SK-N-SH (cell line): ENCODE measurements around the gene BUD23.
A peak's percentile ranks its signal among the peaks of the same experiment; 100 is the strongest.

ENCODE experiments used
- CTCF ChIP-seq: fragments of 200-600 bp; sonication (generic); IDR thresholded peaks from 2 replicates; pipeline ENCODE4 v1.6.1; 2017; ENCODE audit warnings: antibody characterized with exemption, mild to moderate bottlenecking, moderate library complexity
- EZH2phosphoT487 ChIP-seq: fragments of 200-600 bp; sonication (generic); IDR thresholded peaks from 2 replicates; pipeline ENCODE4 v1.6.1; 2017; ENCODE audit warnings: low read depth, mixed run types, mild to moderate bottlenecking, antibody characterized with exemption, moderate library complexity, borderline replicate concordance
- FOSL2 ChIP-seq: IDR thresholded peaks from 2 replicates; pipeline ENCODE4 v1.4.0; 2012; ENCODE audit warnings: low read depth, mild to moderate bottlenecking, moderate library complexity, borderline replicate concordance
- GABPA ChIP-seq: IDR thresholded peaks from 2 replicates; pipeline ENCODE4 v1.4.0; 2012; ENCODE audit warnings: low read depth, mild to moderate bottlenecking
- POLR2AphosphoS5 ChIP-seq: IDR thresholded peaks from 2 replicates; pipeline ENCODE4 v1.6.1; 2012; ENCODE audit warnings: low read depth, low read length
- RXRA ChIP-seq: IDR thresholded peaks from 2 replicates; pipeline ENCODE4 v1.4.0; 2012; ENCODE audit warnings: low read depth, mild to moderate bottlenecking, borderline replicate concordance
- TEAD4 ChIP-seq: IDR thresholded peaks from 2 replicates; pipeline ENCODE4 v1.4.0; 2012; ENCODE audit warnings: mild to moderate bottlenecking, borderline replicate concordance; ENCODE audit not compliant: insufficient read depth
- YY1 ChIP-seq: IDR thresholded peaks from 2 replicates; pipeline ENCODE4 v1.4.0; 2012; ENCODE audit warnings: low read depth, mild to moderate bottlenecking
- ZBTB33 ChIP-seq: IDR thresholded peaks from 2 replicates; pipeline ENCODE4 v1.4.0; 2012; ENCODE audit warnings: low read depth, borderline replicate concordance

GRCh38 chr7:73718905-73719805, 35.8 kb downstream of the BUD23 start, which contains the start of gene STX1A:
- TF ChIP-seq CTCF, result no peak
- no peak for TF ChIP-seq FOSL2
- no peak for TF ChIP-seq ZBTB33
- TF ChIP-seq POLR2AphosphoS5, result peak; percentile 42; the same call in 1 of the 2 replicates
- no peak for TF ChIP-seq YY1
- no peak for TF ChIP-seq TEAD4
- TF ChIP-seq GABPA, result no peak
- no peak for TF ChIP-seq EZH2phosphoT487
- TF ChIP-seq RXRA, result no peak
